ENCODE data around the gene TRIM63. TPM values are rescaled to one million over a fixed set of nuclear protein-coding genes. Genes with fewer than 3 reads are reported as not detected.

Gene TRIM63
- total RNA-seq, 1 donor from 2014 or later: not detected

DNA sequence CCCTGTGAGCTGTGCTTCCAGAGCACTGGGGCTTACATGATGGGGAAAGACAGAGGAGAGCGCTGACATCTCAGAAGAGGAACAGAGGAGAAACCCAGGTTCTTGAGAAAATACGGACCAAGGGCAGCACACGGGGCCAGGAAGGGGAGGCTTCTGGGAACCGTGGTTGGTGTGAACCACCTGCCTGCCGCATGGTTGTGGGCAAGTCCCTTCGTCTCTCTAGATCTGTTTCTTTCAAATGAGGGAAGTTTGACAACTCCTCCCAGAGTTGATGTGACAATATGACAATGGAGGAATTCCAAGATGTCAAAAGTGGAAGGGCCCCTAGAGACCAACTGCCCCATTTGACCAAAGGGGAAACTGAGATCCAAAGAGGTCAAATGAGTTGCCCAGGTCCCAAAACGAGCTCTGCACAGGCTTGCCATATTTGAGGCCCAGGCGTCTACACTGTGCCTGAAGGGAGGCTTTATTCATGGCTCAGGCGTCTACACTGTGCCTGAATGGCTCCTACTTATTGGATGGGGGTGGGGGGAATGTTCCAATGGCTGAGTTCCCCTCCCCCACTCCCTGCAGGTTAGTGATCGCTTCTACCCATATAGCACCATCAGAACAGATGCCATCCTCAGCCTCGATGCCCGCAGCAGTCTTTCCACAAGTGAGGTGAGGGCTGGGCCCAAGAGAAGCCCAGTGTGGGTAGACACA is 34.6 kb downstream of the TRIM63 start:
- no peak for ATAC-seq

DNA sequence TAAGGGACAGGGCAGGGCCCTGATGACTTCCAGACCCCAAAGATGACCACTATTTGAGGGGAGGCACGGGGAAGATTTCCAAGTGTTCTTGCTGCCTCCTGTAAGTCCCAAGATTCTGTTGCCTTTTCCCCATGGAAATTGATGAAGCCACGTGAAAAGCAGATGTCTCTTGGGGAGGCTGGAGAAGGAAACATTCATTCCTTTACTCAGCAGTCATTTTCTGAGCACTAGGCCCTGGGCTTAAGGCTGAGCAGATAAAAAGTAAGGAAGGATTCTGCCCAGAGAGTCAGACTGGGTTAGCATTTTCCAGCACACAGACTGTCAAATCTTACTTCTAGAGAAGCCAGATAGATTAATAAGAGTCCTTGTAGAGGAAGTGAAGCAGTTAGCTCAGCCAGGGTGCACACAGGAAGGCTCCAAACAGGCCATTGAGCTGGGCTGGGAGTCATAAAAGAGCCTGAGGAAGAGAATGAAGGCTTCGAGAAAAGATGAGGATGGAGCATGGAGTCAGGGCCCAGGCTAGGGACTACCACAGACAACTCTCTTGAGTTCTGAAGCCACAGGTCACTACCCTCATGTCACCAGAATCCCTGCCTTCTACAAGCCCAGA is 35.7 kb downstream of the TRIM63 start:
- ATAC-seq: no peak

DNA sequence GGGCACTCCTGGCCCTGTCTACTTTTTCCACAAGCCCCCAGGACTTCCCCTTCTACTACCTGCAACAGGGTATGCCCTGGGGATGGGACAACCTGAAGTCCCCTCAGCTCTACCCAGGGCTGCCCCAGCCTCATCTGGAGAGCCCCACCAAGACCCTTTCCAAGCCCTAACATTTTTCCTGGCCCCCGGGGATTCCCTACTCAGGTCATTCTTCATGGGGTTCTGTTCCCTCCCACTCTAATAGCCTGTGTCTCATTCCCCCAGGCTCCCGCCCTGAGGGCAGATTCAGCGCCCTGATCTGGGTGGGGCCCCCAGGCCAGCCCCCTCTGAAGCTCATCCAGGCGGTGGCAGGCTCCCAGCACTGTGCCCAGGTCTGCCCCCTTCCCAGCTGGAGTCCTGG is 36.2 kb downstream of the TRIM63 start:
- ATAC-seq: no peak

DNA sequence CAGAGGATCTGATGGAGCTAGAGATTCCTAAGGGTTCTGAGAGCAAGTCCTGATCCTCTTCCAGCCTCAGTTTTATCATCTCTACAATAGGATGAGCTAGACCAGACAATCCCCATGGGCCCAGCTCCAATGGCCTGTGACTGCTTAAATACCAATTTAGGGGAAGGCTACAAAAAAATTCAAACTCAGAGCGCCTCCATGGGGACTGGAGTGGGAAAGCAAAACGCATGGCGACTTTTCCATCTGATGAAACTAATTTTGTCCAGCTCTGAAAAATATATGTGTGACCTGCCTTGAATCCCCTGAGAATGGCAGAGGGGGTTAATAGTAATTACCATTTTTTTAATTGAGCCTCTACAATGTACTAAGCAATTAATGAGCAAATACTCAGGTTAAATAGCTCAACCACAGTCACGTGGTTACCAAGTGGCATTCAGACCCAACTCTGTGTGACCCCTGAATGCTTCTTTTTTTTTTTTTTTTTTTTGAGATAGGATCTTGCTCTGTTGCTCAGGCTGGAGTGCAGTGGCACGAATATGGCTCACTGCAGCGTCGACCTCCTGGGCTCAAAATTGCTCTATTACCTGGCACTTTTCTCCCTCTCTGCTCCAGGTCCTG is 37.5 kb downstream of the TRIM63 start:
- ATAC-seq: no peak

DNA sequence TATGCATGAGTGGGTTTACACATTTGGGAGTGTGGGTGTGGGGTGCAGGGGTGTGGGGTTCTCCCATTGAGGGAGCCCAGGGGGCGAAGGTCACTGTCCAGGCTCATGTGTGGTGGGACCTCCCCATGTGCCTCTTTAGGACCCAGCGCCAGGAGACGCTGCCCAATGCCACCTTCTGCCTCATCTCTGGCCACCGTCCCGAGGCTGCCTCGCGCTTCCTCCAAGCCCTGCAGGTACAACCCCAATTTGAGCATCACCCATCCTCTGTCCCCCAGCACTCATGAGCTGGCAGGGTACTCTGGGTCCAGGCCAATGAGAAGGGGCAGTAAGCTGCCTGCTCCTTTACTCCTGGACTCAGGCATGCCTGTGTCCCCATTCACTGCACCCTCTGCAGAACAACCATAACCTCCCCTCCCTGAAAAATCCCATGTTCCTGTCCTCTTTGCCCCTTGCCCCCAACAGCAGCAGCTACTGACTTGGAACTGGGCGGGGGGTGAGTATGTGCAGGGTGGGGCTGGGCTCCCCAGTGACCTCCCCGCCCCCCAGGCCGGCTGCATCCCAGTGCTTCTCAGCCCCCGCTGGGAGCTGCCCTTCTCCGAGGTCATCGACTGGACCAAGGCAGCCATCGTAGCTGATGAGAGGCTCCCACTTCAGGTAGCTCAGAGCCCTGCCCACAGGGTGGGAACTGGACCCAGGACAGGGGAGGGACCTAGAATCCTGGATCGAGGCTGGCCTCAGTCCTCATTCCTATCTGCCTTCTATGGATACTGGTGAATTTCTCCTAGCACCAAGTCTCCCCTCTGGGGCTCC is 38.2 kb downstream of the TRIM63 start:
- ATAC-seq: no peak

DNA sequence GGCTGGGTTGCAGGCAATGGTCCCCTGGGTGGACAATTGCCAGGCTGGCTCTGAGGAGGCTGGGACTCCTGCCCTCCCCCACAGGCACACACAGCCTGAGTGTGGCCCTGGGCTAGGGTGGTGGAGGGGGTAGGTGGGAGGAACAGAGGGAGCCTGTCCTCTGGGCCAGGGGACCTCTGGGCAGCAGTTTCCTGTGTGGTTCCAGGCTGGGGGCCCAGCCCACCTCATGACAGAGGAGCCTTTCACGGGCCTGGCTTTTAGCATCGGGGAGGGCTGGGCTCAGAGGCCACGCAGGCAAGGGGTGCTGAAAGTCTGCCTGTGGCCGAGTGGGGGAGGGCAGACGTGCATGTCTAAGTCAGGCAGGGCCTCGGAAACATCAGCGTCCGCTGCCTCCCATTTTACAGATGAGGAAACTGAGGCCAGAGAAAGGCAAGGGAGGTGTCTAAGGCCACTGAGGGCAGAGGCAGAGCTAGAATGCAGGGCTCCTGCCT is 38.9 kb downstream of the TRIM63 start:
- no peak for ATAC-seq

DNA sequence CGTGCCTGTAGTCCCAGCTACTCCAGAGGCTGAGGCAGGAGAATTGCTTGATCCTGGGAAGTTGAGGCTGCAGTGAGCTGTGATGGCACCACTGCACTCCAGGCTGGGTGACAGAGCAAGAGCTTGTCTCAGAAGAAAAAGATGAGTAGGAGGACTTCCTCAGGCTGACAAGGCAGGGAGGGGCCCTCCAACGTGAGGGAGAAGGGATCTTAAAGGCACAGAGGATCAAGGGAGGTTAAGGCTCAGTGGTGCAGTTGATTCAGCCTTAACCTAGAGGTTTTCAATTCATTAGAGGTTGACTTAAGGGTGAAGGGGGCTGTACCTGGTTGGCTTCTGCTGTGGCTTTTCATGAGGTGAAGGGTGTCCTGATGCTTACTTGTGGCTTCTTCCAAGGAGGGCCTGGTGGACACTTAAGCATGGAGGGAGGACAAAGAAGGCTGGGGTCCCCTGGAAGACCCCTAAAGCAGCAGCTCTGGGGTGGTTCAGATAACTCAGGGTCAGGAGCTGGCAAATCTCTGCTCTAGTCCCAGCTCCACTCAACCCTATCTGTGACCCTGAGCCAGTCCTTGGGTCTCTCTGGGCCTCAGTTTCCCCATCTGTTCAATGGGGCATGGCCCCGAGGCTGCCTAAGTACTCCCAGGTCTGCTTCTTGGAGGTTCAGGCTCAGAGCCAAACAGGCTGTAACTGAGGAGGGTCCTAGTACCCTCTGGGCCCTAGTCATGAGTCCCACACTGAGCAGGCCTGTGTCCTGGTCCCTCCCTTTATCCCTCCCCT is 39.5 kb downstream of the TRIM63 start:
- ATAC-seq: no peak

DNA sequence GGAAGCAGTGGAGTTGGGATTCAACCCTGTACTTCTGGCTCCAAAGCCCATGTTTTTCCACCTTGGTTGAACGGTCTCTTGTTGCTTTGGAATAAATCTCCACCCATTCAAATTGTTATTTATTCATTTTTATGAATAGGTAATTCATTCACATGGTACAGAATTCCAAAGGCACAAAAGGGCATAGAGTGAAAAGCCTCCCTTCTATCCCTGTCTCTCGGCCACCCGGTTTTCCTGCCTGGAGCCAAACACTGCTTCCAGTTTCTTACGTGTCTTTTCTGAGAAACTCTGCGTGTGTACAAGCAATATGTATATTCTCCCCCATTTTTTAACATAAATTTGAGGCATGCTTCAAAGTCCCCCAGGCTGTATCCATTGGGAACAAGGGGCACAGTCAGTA is 41.9 kb downstream of the TRIM63 start:
- no peak for ATAC-seq

DNA sequence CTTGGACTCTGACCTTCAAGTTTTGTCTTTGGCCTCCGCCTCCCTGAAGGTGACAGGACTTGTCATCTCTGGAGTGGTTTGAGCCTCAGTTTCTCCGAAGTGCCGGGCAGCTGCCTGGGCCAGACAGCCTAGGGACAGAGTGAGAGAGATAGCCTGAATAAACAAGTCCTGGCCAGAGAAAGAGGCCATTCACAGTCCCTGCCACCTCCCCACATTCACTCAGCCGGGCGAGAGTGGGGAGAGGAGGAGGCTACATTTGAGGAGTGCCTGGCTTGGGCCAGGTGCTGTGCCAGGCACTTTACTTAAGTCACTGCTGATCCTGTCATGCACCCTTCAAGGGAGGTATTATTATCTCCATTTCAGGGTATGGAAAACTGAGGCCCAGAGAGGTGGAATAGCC is 42.4 kb downstream of the TRIM63 start:
- ATAC-seq: no peak

DNA sequence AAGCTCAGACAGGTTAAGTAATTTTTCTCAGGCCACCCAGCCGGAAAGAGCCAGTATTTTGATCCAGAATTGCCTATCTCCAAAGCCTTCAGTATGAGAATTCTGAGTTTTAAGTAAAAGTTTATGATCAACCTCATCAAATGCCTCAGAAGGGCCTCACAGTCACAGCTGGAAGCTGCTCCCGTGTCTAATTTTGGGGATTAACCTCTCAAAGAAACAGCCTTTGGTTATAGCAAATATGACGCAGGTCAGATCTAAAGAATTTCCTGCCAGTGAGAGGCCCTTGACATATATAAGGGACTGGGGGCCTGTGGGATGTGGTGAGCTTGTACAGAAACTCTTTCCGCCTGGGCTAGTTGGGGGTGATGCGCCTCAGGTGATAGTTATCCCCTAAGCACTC is 43.6 kb downstream of the TRIM63 start:
- no peak for ATAC-seq

DNA sequence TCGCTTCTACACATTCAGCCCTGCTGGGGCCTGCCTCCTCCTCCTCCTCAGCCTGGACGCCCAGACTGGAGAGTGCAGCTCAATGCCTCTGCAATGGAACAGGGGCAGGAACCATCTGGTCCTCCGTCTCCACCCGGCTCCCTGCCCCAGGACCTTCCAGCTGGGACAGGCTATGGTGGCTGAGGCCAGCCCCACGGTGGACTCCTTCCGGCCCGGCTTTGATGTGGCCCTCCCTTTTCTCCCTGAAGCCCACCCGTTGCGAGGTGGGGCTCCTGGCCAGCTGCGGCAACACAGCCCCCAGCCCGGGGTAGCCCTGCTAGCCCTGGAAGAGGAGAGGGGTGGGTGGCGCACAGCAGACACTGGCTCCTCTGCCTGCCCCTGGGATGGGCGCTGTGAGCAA is 44.4 kb downstream of the TRIM63 start:
- no peak for ATAC-seq

DNA sequence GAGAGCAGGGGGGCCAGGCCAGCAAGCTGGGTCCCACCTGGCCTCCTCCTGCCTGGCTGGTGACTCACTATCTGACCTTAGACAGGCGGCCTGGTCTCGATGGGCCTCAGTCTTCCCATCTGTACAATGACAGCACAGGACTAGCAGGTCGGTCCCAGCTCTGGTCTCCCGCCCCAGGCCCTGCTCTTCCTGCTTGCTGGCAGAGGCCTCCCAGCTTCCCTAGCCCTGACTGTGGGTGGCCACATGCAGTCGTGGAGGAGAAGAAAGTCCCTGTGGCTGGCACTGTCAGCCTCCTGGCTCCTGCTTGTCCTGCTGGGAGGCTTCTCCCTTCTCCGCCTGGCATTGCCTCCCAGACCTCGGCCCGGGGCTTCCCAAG is 45.0 kb downstream of the TRIM63 start:
- ATAC-seq: no peak

DNA sequence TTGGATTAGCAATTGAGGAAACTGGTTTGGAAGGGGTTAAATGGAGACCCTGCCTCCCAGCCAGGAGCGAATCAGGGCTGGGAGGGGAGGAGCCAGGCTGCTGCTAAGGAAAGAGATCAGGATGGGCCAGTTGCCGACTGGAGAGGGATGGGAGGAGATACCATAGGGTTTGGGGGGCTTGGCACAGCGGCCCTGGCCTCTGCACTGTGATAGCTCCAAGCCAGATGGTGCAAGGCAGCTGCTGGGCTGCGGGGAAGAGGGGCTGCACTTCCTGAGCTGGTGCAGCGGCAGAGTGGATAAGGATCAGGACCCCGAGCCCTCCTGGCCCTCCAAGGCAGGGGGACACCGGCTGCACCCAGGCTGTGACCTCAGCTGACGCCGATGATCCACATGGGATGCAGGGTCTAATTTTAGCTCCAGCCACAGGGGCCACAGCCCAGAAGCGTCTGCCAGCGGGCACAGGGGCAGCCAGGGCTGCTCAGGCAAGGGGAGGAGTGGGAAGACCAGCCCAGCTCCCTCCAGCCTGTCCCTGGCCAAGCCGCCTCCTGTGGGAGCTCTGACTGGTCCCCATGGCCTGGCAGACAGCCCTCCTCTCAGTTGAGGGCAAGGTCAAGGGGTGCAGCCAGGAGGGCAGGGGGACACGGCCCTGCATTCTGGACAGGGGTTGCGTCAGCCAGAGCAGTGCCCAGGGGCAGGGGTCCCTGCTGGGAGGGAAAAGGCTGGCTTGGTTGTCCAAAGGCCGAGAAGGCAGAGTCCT is 45.6 kb downstream of the TRIM63 start, which contains the start of gene EXTL1:
Gene EXTL1, plus strand, starts transcription at position 129 of the 757 bp plus-strand sequence. CDS start 872 bp downstream, outside the sequence.
- ATAC-seq: no peak

DNA sequence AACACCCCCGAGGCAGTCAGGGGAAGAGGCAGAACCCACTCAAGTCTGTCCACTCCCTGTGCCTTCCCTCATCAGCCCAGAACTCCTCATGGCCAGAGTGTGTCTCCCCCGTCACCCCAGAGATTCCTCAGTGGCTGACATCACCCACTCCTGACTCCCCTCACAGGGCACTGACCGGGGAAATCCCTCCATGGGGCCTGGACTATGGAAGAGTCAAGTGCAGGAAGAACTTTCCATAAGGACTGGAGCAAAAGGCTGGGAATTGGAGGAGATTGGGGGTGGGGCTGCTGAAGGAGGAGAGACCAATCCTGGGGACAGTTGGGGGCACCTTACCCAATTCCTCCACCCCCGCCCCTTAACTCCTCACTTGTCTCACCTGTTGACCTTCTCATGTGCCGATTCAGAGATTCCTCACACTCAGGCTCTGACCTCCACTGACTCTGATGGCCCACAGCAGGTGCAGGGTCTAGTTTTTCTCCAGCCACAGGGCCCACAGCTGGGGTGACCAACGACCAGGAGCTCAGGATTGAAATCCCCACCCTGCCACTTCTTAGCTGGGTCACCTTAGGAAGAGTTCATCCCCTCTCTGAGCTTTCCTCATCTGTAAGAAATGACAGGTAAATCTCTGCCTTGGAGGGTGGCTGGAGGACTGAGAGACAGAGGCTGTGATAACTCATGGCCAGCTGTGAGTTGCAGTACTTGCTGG is 46.3 kb downstream of the TRIM63 start:
- no peak for ATAC-seq

DNA sequence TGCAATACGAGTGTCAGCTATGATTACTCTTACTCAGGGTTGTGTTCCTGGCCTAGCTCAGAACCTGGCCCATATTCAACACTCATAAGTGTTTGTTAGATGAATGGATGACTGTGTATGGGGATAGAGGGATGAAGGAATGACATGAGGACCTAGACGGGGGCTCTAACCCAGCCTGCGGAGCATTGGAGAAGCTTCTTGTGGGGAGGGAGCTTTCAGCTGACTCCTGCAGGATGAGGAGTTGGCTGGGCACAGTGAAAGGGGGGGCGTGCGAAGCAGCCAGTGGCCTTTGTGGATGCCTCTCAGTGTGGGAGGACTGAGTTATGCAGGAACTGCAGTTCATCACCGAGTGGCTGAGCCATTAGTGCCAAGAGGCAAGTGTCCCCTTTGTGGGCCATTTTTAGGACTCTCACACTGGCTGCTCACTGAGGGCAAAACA is 47.1 kb downstream of the TRIM63 start:
- no peak for ATAC-seq

DNA sequence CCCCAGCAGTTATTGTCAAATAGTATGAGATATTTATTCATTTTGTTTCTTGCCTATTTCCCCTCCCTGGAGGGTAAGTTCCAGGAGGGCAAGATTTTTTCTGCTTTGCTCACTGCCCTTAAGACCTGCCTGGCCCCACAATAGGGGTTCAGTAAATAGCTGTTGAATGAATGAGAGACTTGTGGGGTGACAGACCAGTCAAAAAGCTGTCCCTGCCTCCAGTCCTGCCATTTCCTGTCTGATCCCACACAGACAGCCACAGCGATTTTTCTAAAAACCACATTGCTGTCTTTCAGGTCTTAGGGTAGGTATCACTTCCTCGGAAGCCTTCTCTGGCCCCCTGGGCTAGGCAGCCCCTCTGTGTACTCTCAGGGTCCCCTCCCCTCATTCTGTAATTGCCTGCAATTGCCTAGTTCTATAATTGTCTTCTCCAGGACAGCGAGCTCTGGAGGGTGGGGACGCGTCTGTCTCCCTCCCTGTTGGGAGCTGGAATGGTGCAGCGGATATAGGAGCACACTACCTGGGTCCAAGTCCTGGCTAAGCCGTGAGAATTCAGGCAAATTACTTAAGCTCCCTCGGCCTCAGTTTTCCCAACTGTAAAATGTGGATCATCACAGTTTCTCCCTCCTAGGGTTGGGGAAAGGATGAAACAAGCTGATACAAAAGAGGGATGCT is 47.7 kb downstream of the TRIM63 start:
- no peak for ATAC-seq

DNA sequence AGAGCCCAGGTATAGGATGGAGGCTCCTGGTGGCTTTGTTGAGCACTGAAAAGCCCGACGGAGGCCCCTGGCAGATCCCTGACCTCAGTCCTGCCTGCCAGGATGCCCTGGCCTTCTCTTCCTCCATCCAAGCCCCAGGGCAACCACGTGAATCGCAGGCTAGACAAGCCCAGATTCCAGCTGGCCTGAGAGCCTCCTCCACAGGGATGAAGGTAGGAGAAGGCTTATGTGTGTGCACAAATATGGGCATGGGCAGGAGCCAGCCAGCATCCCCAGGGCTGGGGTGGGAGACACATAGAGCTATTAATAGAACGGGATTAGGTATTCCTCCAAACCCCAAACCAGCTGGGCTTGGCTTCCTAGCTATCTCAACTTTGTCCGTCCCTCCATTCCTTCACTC is 49.8 kb downstream of the TRIM63 start:
- ATAC-seq: no peak

DNA sequence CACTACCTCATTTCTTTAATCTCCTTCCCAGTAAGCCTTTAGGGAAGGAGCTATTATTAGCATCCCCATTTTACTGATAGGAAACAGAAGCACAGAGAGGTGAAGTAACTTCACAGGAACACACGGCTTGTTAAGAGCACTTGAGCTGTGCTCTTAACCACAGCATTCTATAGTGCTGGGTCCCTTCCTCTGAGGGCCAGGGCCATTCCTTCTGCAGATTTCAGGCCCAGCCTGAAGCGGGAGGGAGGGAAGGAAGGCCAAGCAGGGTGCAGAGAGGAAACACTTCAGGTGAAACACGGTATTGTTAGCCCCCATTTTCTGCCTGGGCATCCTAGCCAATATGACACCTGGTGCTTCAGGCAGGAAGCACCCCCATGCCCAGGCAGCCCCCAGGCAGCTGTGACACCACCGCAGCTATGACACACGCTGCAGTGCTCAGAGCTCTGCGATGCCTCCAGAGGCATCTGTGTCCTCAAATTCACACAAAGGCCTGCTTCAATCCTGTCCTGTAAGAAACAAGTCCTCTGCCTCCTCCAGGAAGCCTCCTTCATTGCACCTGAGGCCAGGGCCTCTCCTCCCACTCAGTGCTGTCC is 50.4 kb downstream of the TRIM63 start:
- no peak for ATAC-seq

DNA sequence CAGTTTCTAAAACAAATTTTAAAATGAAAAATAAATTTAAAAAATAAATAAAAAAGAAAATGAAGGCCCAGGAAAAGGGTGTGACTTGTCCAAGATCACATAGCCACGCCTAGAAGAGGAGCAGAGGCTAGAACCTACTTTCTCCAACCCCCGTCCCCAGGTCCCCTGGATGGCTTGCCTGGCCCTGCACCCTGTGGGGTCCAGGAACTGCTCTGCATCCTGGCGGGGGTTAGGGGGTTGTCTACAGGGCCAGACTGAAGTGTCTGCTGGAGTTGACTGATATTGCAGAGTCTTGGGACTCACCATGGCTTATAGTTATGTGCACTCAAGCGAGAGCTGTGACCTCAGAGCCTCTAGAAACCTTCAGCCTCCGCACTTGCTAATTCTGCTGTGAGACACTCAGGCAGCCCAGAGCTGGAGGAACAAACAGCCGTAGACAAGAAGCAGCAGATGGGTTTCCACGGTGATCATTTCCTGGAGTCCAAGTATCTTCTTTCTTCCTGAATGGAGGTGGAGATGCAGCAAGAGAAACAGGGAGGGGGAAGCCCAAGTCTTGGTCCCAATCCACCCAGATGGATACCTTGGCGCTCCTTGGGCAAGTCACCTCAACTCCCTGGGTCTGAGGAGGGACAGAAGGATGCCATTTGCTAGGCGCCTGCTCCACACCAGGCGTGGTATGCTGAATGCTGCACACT is 51.0 kb downstream of the TRIM63 start:
- no peak for ATAC-seq
